ENCODE measurements around the gene AFAP1L2.

AFAP1L2 gene

GRCh38 chr10:114261076-114261475 is 143.2 kb downstream of the AFAP1L2 start:
- DNase-seq: no peak

- no peak for DNase-seq
Measured at GRCh38 chr10:114260366-114260765, 143.9 kb downstream of the AFAP1L2 start.

- no peak for DNase-seq
Measured at GRCh38 chr10:114259824-114260223, 144.5 kb downstream of the AFAP1L2 start.

GRCh38 chr10:114258274-114258840 is 145.9 kb downstream of the AFAP1L2 start:
- DNase-seq: no peak

GRCh38 chr10:114257498-114257897 is 146.8 kb downstream of the AFAP1L2 start:
- DNase-seq: no peak

GRCh38 chr10:114256822-114257221 is 147.5 kb downstream of the AFAP1L2 start:
- DNase-seq: no peak

- no peak for DNase-seq
Measured at GRCh38 chr10:114256008-114256765, 148.1 kb downstream of the AFAP1L2 start.

- DNase-seq: no peak
Measured at GRCh38 chr10:114255227-114255626, 149.1 kb downstream of the AFAP1L2 start.

GRCh38 chr10:114252883-114253282 is 151.4 kb downstream of the AFAP1L2 start:
- DNase-seq: no peak

GRCh38 chr10:114252092-114252491 is 152.2 kb downstream of the AFAP1L2 start:
- no peak for DNase-seq

- no peak for DNase-seq
Measured at GRCh38 chr10:114250716-114251115, 153.6 kb downstream of the AFAP1L2 start.

GRCh38 chr10:114250236-114250635 is 154.1 kb downstream of the AFAP1L2 start:
- no peak for DNase-seq

GRCh38 chr10:114246679-114247305 is 157.5 kb downstream of the AFAP1L2 start:
- DNase-seq: no peak

GRCh38 chr10:114245121-114245791 is 159.0 kb downstream of the AFAP1L2 start:
- no peak for DNase-seq

All from inflammatory macrophage (primary cell).